ENCODE measurements around the gene PRPF19.

Gene PRPF19

GRCh38 chr11:60937811-60938210 is 31.4 kb upstream of the PRPF19 start:
- DNase-seq (ENCODE audit: low read depth in 2 of 2), result no peak

- DNase-seq (ENCODE audit: low read depth in 2 of 2), result no peak
Observed at GRCh38 chr11:60937144-60937527, 30.8 kb upstream of the PRPF19 start.

GRCh38 chr11:60936467-60937143 is 30.2 kb upstream of the PRPF19 start:
- no peak for DNase-seq (ENCODE audit: low read depth in 2 of 2)

GRCh38 chr11:60935676-60936442 is 29.5 kb upstream of the PRPF19 start:
- no peak for DNase-seq (ENCODE audit: low read depth in 2 of 2)

- no peak for DNase-seq (ENCODE audit: low read depth in 2 of 2)
Observed at GRCh38 chr11:60934790-60935605, 28.6 kb upstream of the PRPF19 start.

GRCh38 chr11:60934124-60934789 is 27.9 kb upstream of the PRPF19 start:
- no peak for DNase-seq (ENCODE audit: low read depth in 2 of 2)

GRCh38 chr11:60933416-60934123 is 27.2 kb upstream of the PRPF19 start:
- no peak for DNase-seq (ENCODE audit: low read depth in 2 of 2)

- no peak for DNase-seq (ENCODE audit: low read depth in 2 of 2)
Observed at GRCh38 chr11:60932605-60933356, 26.4 kb upstream of the PRPF19 start.

GRCh38 chr11:60931917-60932316 is 25.5 kb upstream of the PRPF19 start:
- no peak for DNase-seq (ENCODE audit: low read depth in 2 of 2)

GRCh38 chr11:60930394-60930793 is 24.0 kb upstream of the PRPF19 start:
- no peak for DNase-seq (ENCODE audit: low read depth in 2 of 2)

- DNase-seq (ENCODE audit: low read depth in 2 of 2), result no peak
Observed at GRCh38 chr11:60929764-60930163, 23.4 kb upstream of the PRPF19 start.

GRCh38 chr11:60928563-60929001 is 22.2 kb upstream of the PRPF19 start:
- DNase-seq (ENCODE audit: low read depth in 2 of 2), result no peak

GRCh38 chr11:60927600-60927999 is 21.2 kb upstream of the PRPF19 start:
- no peak for DNase-seq (ENCODE audit: low read depth in 2 of 2)

- DNase-seq (ENCODE audit: low read depth in 2 of 2), result no peak
Observed at GRCh38 chr11:60927061-60927592, 20.7 kb upstream of the PRPF19 start.

GRCh38 chr11:60926500-60926899 is 20.1 kb upstream of the PRPF19 start:
- DNase-seq (ENCODE audit: low read depth in 2 of 2), result no peak

- no peak for DNase-seq (ENCODE audit: low read depth in 2 of 2)
Observed at GRCh38 chr11:60925868-60926267, 19.5 kb upstream of the PRPF19 start.

GRCh38 chr11:60924906-60925853 is 18.8 kb upstream of the PRPF19 start:
- DNase-seq (ENCODE audit: low read depth in 2 of 2), result no peak

- no peak for DNase-seq (ENCODE audit: low read depth in 2 of 2)
Observed at GRCh38 chr11:60924110-60924905, 17.9 kb upstream of the PRPF19 start, which contains the start of gene TMEM132A. Gene TMEM132A, plus strand, starts transcription at chr11:60924460. Its CDS starts 174 bp downstream, at chr11:60924634.

All from stimulated activated CD8-positive, alpha-beta memory T cell treated with anti-CD3 and anti-CD28 coated beads, Interleukin-15, amount 100 ng/mL, for 48 hours (primary cell).